ENCODE results near the gene ZMAT1. TPM values are rescaled to one million over a fixed set of nuclear protein-coding genes. Genes with fewer than 3 reads are reported as not detected.

The ZMAT1 gene
- total and polyA plus RNA-seq, 4 experiments from 2014 or later: 1.7 to 40.0 (median 21.2) TPM

Other genes starting within 250 kb of the ZMAT1 start
- gene TCEAL2, start 193.7 kb upstream of the ZMAT1 start, total RNA-seq: 1 to 10 TPM; 1.9 to 2.1 TPM
- under 1 TPM; 0.29 to 0.67 TPM for gene TCEAL2, start 193.7 kb upstream of the ZMAT1 start, polyA plus RNA-seq
- not detected for gene TCEAL6, start 210.5 kb upstream of the ZMAT1 start, total RNA-seq
- not detected for gene TCEAL6, start 210.5 kb upstream of the ZMAT1 start, polyA plus RNA-seq
- gene BEX5, start 223.9 kb upstream of the ZMAT1 start, total RNA-seq: 1 to 10 TPM; 5.9 to 7.4 TPM
- 10 to 100 TPM in 1 of 2 donors, 1 to 10 TPM in 1; 7.5 to 12.0 TPM for gene BEX5, start 223.9 kb upstream of the ZMAT1 start, polyA plus RNA-seq